ENCODE data around the gene COL20A1.

Gene COL20A1

DNA sequence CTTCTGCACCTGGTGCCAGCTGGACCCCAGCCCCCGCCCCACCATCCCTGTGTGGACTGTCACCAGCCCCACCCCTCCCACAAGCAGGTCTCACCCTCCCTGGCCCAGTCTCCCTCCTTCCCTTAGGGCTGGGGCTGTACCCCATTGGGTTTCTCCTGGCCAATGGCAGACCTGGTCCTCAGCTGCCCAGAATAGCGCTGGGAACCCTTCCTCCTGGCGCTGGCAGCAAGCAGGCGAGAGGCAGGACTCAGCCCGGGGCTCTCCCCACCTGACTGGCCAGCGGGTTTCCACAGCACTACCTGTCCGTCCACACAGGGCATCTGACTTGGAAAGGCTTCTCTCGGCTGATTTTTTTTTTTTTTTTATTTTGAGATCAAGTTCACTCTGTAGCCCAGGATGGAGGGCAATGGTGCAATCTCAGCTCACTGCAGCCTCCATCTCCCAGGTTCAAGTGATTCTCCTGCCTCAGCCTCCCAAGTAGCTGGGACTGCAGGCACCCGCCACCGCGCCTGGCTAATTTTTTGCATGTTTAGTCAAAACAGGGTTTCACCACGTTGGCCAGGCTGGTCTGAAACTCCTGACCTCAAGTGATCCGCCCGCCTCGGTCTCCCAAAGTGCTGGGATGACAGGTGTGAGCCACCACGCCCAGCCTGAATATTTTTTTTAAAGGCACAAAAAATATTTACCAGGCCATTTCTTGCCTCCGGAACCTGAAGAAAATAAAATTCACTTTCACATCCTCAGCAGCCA, 89.7 kb downstream of the COL20A1 start:
- no peak for TF ChIP-seq SIN3A (IDR thresholded peaks at IDR 0.05; ENCODE audit: borderline replicate concordance, insufficient read depth, low read length)
- TF ChIP-seq, protein P1, sequence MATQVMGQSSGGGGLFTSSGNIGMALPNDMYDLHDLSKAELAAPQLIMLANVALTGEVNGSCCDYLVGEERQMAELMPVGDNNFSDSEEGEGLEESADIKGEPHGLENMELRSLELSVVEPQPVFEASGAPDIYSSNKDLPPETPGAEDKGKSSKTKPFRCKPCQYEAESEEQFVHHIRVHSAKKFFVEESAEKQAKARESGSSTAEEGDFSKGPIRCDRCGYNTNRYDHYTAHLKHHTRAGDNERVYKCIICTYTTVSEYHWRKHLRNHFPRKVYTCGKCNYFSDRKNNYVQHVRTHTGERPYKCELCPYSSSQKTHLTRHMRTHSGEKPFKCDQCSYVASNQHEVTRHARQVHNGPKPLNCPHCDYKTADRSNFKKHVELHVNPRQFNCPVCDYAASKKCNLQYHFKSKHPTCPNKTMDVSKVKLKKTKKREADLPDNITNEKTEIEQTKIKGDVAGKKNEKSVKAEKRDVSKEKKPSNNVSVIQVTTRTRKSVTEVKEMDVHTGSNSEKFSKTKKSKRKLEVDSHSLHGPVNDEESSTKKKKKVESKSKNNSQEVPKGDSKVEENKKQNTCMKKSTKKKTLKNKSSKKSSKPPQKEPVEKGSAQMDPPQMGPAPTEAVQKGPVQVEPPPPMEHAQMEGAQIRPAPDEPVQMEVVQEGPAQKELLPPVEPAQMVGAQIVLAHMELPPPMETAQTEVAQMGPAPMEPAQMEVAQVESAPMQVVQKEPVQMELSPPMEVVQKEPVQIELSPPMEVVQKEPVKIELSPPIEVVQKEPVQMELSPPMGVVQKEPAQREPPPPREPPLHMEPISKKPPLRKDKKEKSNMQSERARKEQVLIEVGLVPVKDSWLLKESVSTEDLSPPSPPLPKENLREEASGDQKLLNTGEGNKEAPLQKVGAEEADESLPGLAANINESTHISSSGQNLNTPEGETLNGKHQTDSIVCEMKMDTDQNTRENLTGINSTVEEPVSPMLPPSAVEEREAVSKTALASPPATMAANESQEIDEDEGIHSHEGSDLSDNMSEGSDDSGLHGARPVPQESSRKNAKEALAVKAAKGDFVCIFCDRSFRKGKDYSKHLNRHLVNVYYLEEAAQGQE (IDR thresholded peaks at IDR 0.05; ENCODE audit: insufficient read depth in 1 of 2, low read depth in 2 of 2, low read length in 2 of 2), result no peak
- no peak for TF ChIP-seq FOXP2 (optimal IDR thresholded peaks at IDR 0.05; ENCODE audit: borderline replicate concordance, extremely low read depth, extremely low read length, insufficient read depth)
- no peak for TF ChIP-seq TAF1 (IDR thresholded peaks at IDR 0.05; ENCODE audit: borderline replicate concordance, insufficient read depth, low read length)
- no peak for TF ChIP-seq POLR2AphosphoS5 (IDR thresholded peaks at IDR 0.05; ENCODE audit: low read depth, low read length)

DNA sequence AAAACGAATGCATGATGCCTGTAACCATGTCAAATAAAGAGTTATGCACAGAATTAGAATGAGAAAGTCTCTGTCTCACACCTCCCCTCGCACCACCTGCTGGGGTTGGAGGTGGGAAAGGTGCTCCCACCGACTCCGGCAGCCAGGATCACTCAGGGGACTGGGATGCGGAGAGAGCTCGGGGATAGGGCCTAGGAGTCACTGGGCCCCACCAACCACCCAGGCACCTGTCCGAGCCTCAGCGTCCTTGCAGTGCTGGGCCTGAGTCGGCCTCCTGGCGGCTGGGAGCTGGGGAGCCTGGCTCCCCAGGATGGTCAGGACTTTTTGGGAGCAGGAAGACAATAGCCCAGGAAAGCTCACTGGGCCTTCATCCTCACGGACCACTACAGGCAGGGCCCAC, 90.6 kb downstream of the COL20A1 start:
- TF ChIP-seq, protein P1 (IDR thresholded peaks at IDR 0.05; ENCODE audit: insufficient read depth in 1 of 2, low read depth in 2 of 2, low read length in 2 of 2), result no peak
- no peak for TF ChIP-seq TAF1 (IDR thresholded peaks at IDR 0.05; ENCODE audit: borderline replicate concordance, insufficient read depth, low read length)
- TF ChIP-seq FOXP2 (optimal IDR thresholded peaks at IDR 0.05; ENCODE audit: borderline replicate concordance, extremely low read depth, extremely low read length, insufficient read depth), result no peak
- no peak for TF ChIP-seq POLR2AphosphoS5 (IDR thresholded peaks at IDR 0.05; ENCODE audit: low read depth, low read length)

DNA sequence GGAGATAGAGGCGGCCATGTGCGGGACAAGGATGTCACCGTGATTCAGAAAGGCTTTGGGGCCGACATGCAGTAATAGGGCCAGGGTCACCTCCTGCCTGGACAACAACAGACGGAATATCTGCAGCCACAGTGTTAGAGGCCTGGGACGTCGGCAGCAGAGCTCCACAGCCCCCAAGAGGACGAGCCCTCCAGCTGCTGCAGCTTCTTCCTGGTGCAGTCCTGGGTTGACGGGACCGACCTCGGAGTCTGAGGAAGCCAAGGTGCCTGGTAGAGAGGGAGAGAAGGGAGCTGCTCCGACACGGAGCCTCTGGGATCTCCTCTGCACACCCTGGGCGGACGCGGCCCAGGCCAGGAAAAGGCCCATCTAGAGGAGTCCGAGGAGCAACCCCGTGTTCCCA, 91.3 kb downstream of the COL20A1 start:
- TF ChIP-seq POLR2AphosphoS5 (IDR thresholded peaks at IDR 0.05; ENCODE audit: low read depth, low read length), result no peak
- no peak for TF ChIP-seq SIN3A (IDR thresholded peaks at IDR 0.05; ENCODE audit: borderline replicate concordance, insufficient read depth, low read length)
- TF ChIP-seq, protein P1 (IDR thresholded peaks at IDR 0.05; ENCODE audit: insufficient read depth in 1 of 2, low read depth in 2 of 2, low read length in 2 of 2), result no peak
- TF ChIP-seq FOXP2 (optimal IDR thresholded peaks at IDR 0.05; ENCODE audit: borderline replicate concordance, extremely low read depth, extremely low read length, insufficient read depth), result no peak
- no peak for TF ChIP-seq TAF1 (IDR thresholded peaks at IDR 0.05; ENCODE audit: borderline replicate concordance, insufficient read depth, low read length)

Measured in PFSK-1 (cell line).